OCI-LY3 (cell line): ENCODE measurements around the gene ABCC6.

Experiments used
- H2AFZ ChIP-seq: fragments of 200-600, 300-600 bp; shearing (Covaris generic); 2 replicates; pipeline ENCODE4 v1.6.0; 2014; ENCODE audit warnings: antibody characterized with exemption, low read depth, low read length
- H3K27ac ChIP-seq: fragments of 200-600, 300-600 bp; sonication (generic); 2 replicates; pipeline ENCODE4 v1.5.1; 2014; ENCODE audit warnings: mild to moderate bottlenecking, low read length, moderate library complexity, mixed read lengths
- H3K27me3 ChIP-seq: fragments of 200-600, 300-600 bp; sonication (generic); 2 replicates; pipeline ENCODE4 v1.6.1; 2014; ENCODE audit warnings: low read depth, low read length, mixed read lengths
- H3K36me3 ChIP-seq: fragments of 200-600, 300-600 bp; sonication (generic); replicated peaks from 2 replicates; pipeline ENCODE3; 2014; ENCODE audit warnings: low read depth, low read length, mixed read lengths
- H3K4me1 ChIP-seq: fragments of 300-600, 200-600 bp; sonication (generic); 2 replicates; pipeline ENCODE4 v1.6.1; 2014; ENCODE audit warnings: low read length, mixed read lengths
- H3K4me2 ChIP-seq: fragments of 200-600, 300-600 bp; sonication (generic); 2 replicates; pipeline ENCODE4 v1.6.1; 2014; ENCODE audit warnings: low read length, mixed read lengths
- H3K4me3 ChIP-seq: fragments of 300-600, 200-600 bp; sonication (generic); 2 replicates; pipeline ENCODE4 v1.5.1; 2014; ENCODE audit warnings: antibody characterized with exemption, mild to moderate bottlenecking, low read length, moderate library complexity
- H3K79me2 ChIP-seq: fragments of 300-600, 200-600 bp; shearing (Covaris generic); 2 replicates; pipeline ENCODE4 v1.6.1; 2014; ENCODE audit warnings: mild to moderate bottlenecking, low read length, mixed read lengths
- H3K9ac ChIP-seq: fragments of 300-600, 200-600 bp; shearing (Covaris generic); 2 replicates; pipeline ENCODE4 v1.6.0; 2014; ENCODE audit warnings: mild to moderate bottlenecking, low read length, moderate library complexity
- H3K9me3 ChIP-seq: fragments of 200-600, 300-600 bp; shearing (Covaris generic); 2 replicates; pipeline ENCODE4 v1.6.1; 2014; ENCODE audit warnings: low read length, mixed read lengths; ENCODE audit not compliant: insufficient read depth
- H4K20me1 ChIP-seq: fragments of 200-600, 300-600 bp; sonication (generic); 2 replicates; pipeline ENCODE4 v1.6.1; 2016; ENCODE audit warnings: low read length, mixed read lengths; ENCODE audit not compliant: insufficient read depth
- CTCF ChIP-seq: fragments of 200-600, 300-600 bp; sonication (generic); IDR thresholded peaks from 2 replicates; pipeline ENCODE4 v1.5.1; 2014; ENCODE audit warnings: antibody characterized with exemption, low read length, low read depth
- EZH2phosphoT487 ChIP-seq: fragments of 200-600 bp; shearing (Covaris generic); IDR thresholded peaks from 2 replicates; pipeline ENCODE4 v1.6.1; 2018; ENCODE audit warnings: antibody characterized with exemption, mixed run types, low read depth

ABCC6 gene

GRCh38 chr16:16110111-16110490, 113.2 kb downstream of the ABCC6 start:
- Histone ChIP-seq H4K20me1 (no peaks in the 10 kb centered on the region), H3K79me2 (no peaks in the 10 kb centered on the region), H3K36me3 (peaks cover 69% of the 10 kb centered on the region), H3K27me3 (no peaks in the 10 kb centered on the region), H3K4me2 (no peak overlapping the region), H3K4me1 (peaks cover 10% of the 10 kb centered on the region), H2AFZ (no peak overlapping the region), H3K9me3 (no peaks in the 10 kb centered on the region), H3K9ac (no peak overlapping the region), H3K27ac (no peak overlapping the region), H3K4me3 (no peak overlapping the region)
- no peak for TF ChIP-seq EZH2phosphoT487
- TF ChIP-seq CTCF, result no peak

GRCh38 chr16:16109453-16110110, 113.7 kb downstream of the ABCC6 start:
- Histone ChIP-seq H3K4me1 (peaks cover 12% of the 10 kb centered on the region), H3K79me2 (no peaks in the 10 kb centered on the region), H3K9me3 (no peaks in the 10 kb centered on the region), H3K4me3 (no peak overlapping the region), H4K20me1 (no peaks in the 10 kb centered on the region), H3K4me2 (no peak overlapping the region), H3K27me3 (no peaks in the 10 kb centered on the region), H3K9ac (no peak overlapping the region), H2AFZ (no peak overlapping the region), H3K36me3 (peaks cover 64% of the 10 kb centered on the region), H3K27ac (no peak overlapping the region)
- TF ChIP-seq EZH2phosphoT487, result no peak

- Histone ChIP-seq H2AFZ (no peak overlapping the region), H4K20me1 (no peaks in the 10 kb centered on the region), H3K27ac (no peak overlapping the region), H3K4me2 (no peak overlapping the region), H3K9me3 (no peaks in the 10 kb centered on the region), H3K79me2 (no peaks in the 10 kb centered on the region), H3K36me3 (peaks cover 57% of the 10 kb centered on the region), H3K4me3 (no peak overlapping the region), H3K27me3 (no peaks in the 10 kb centered on the region), H3K9ac (no peak overlapping the region), H3K4me1 (peaks cover 12% of the 10 kb centered on the region)
- no peak for TF ChIP-seq EZH2phosphoT487
- TF ChIP-seq CTCF, result no peak
Observed at GRCh38 chr16:16108759-16109158, 114.5 kb downstream of the ABCC6 start.

- H3K27ac ChIP-seq, result no peak overlapping the region
- H3K9ac ChIP-seq, result no peak overlapping the region
- H3K4me2 ChIP-seq, result no peak overlapping the region
- no peaks in the 10 kb centered on the region for H3K27me3 ChIP-seq
- peaks cover 12% of the 10 kb centered on the region for H3K4me1 ChIP-seq
- peaks cover 53% of the 10 kb centered on the region for H3K36me3 ChIP-seq
- H3K9me3 ChIP-seq, result no peaks in the 10 kb centered on the region
- TF ChIP-seq EZH2phosphoT487, result no peak
- no peak for TF ChIP-seq CTCF
- H2AFZ ChIP-seq, result no peak overlapping the region
- no peaks in the 10 kb centered on the region for H4K20me1 ChIP-seq
- H3K79me2 ChIP-seq, result no peaks in the 10 kb centered on the region
- H3K4me3 ChIP-seq, result no peak overlapping the region
Observed at GRCh38 chr16:16107839-16108238, 115.5 kb downstream of the ABCC6 start.
